Naive thymus-derived CD4-positive, alpha-beta T cell (primary cell): ENCODE data around the gene TNS3. TPM values are rescaled to one million over a fixed set of nuclear protein-coding genes. Genes with fewer than 3 reads are reported as not detected.

Experiments used
- ATAC-seq: fragments of 150-1000 bp; cut with Tn5 transposase; 2 replicates; pipeline ENCODE4 v1.10.0; 2021; ENCODE audit warnings: mild to moderate bottlenecking, moderate library complexity
- CTCF ChIA-PET: fragments of 350-600 bp; sonication (Branson Sonifier 250); formaldehyde crosslinking; loops from one replicate; lab custom pipeline; 2021; ENCODE audit warnings: antibody characterized with exemption; lab: Charles Lee
- POLR2A ChIA-PET: fragments of 350-600 bp; sonication (Branson Sonifier 250); formaldehyde crosslinking; loops from one replicate; lab custom pipeline; 2021; ENCODE audit warnings: antibody characterized with exemption, inconsistent platforms; lab: Charles Lee
- DNase-seq, 9 donors: peaks; one replicate each; pipeline versions ENCODE4 v3.0.0 to v3.0.0-alpha.2; 2020 to 2022; ENCODE audit warnings: mixed read lengths in 1 of 9
- H3K27ac ChIP-seq: one replicate; pipeline ENCODE4 v1.7.0; 2013; ENCODE audit warnings: mild to moderate bottlenecking, low read depth, low read length, moderate library complexity
- H3K27me3 ChIP-seq, 2 donors: one replicate each; pipeline ENCODE4 v1.7.0; 2013; ENCODE audit warnings: low read length in 2 of 2, mild to moderate bottlenecking in 2 of 2, moderate library complexity in 2 of 2; ENCODE audit not compliant: control insufficient read depth in 2 of 2, insufficient read depth in 2 of 2
- H3K36me3 ChIP-seq, 3 experiments: 1 replicate in 2 of 3; 2 replicates in 1 of 3; pipeline ENCODE4 v1.7.0; 2013; ENCODE audit warnings: low read length in 3 of 3, mild to moderate bottlenecking in 3 of 3, moderate library complexity in 1 of 3; ENCODE audit not compliant: insufficient read depth in 3 of 3, control insufficient read depth in 2 of 3
- H3K4me1 ChIP-seq, 2 donors: one replicate each; pipeline ENCODE4 v1.7.0; 2013; ENCODE audit warnings: low read length in 2 of 2, mild to moderate bottlenecking in 2 of 2, moderate library complexity in 1 of 2; ENCODE audit not compliant: control insufficient read depth in 2 of 2, insufficient read depth in 2 of 2
- H3K4me3 ChIP-seq: 2 replicates; pipeline ENCODE4 v1.7.0; 2013; ENCODE audit warnings: mild to moderate bottlenecking, low read length
- H3K9me3 ChIP-seq, 3 experiments: 1 replicate in 2 of 3; 2 replicates in 1 of 3; pipeline ENCODE4 v1.7.0; 2013; ENCODE audit warnings: low read length in 3 of 3; ENCODE audit not compliant: control insufficient read depth in 2 of 3
- H3K27ac Mint-ChIP-seq, 9 donors: one replicate each; pipeline ENCODE4 v1.8.0; 2020 to 2022; ENCODE audit warnings: mixed read lengths in 9 of 9, mild to moderate bottlenecking in 8 of 9, moderate library complexity in 5 of 9, inconsistent platforms in 2 of 9
- H3K27me3 Mint-ChIP-seq, 5 donors: one replicate each; pipeline ENCODE4 v1.8.0; 2021 to 2022; ENCODE audit warnings: mixed read lengths in 5 of 5, mild to moderate bottlenecking in 1 of 5
- H3K36me3 Mint-ChIP-seq, 5 donors: one replicate each; pipeline ENCODE4 v1.8.0; 2020 to 2022; ENCODE audit warnings: mixed read lengths in 5 of 5, mild to moderate bottlenecking in 3 of 5, inconsistent platforms in 1 of 5
- H3K4me1 Mint-ChIP-seq, 7 donors: one replicate each; pipeline ENCODE4 v1.8.0; 2020 to 2022; ENCODE audit warnings: mixed read lengths in 7 of 7, mild to moderate bottlenecking in 3 of 7, inconsistent platforms in 1 of 7
- H3K4me3 Mint-ChIP-seq, 10 donors: one replicate each; pipeline ENCODE4 v1.8.0; 2020 to 2022; ENCODE audit warnings: mild to moderate bottlenecking in 10 of 10, mixed read lengths in 10 of 10, moderate library complexity in 6 of 10, inconsistent platforms in 2 of 10
- H3K9me3 Mint-ChIP-seq, 11 donors: one replicate each; pipeline ENCODE4 v1.8.0; 2020 to 2022; ENCODE audit warnings: mixed read lengths in 11 of 11, mild to moderate bottlenecking in 4 of 11, inconsistent platforms in 1 of 11, moderate library complexity in 1 of 11
- intact Hi-C, 2 donors: fragments of 100-400 bp; cut with micrococcal nuclease; formaldehyde crosslinking; loops; one replicate each; pipeline ENCODE4 v1.15.1; 2023
- polyA plus RNA-seq, 2 donors: library from polyadenylated mRNA; unstranded; fragments of 300-500 nt; fragmentation: Illumina TruSeq; gene quantifications; one replicate each; pipeline ENCODE4 v1.2.3, GENCODE V29; 2021
- total RNA-seq, 6 experiments: library from RNA in 5 of 6; stranded (reverse) in 5 of 6; gene quantifications; 1 replicate in 5 of 6; 2 replicates in 1 of 6; pipeline ENCODE4 v1.2.3 and lab custom pipeline; 2021 to 2026

Gene TNS3
- total and polyA plus RNA-seq, 7 experiments from 2014 or later, result 0.85 to 38.3 (median 2.6) TPM; not detected in 2

GRCh38 chr7:47507522-47507921 lies 74.4 kb downstream of the TNS3 start:
- H3K4me1 Mint-ChIP-seq, result no peaks in the 10 kb centered on the region
- no peak overlapping the region for H3K4me3 ChIP-seq
- H3K9me3 ChIP-seq, result no peaks in the 10 kb centered on the region
- no peaks in the 10 kb centered on the region for H3K36me3 Mint-ChIP-seq
- H3K4me3 Mint-ChIP-seq, result no peak overlapping the region
- no peaks in the 10 kb centered on the region for H3K36me3 ChIP-seq
- DNase-seq (no peak), ATAC-seq (no peak)
- H3K27me3 Mint-ChIP-seq, result no peaks in the 10 kb centered on the region
- H3K4me1 ChIP-seq, result no peaks in the 10 kb centered on the region
- intact Hi-C loops, result no loop called here
- no peaks in the 10 kb centered on the region for H3K27me3 ChIP-seq
- ChIA-PET CTCF (no interaction called here), POLR2A (no interaction called here)
- no peak overlapping the region for H3K27ac Mint-ChIP-seq
- H3K9me3 Mint-ChIP-seq, result no peaks in the 10 kb centered on the region
- no peak overlapping the region for H3K27ac ChIP-seq

- Histone ChIP-seq H3K36me3 (no peaks in the 10 kb centered on the region), H3K27ac (no peak overlapping the region), H3K27me3 (no peaks in the 10 kb centered on the region), H3K4me3 (no peak overlapping the region), H3K4me1 (no peaks in the 10 kb centered on the region), H3K9me3 (no peaks in the 10 kb centered on the region)
- Mint-ChIP-seq H3K4me1 (no peaks in the 10 kb centered on the region), H3K9me3 (no peaks in the 10 kb centered on the region), H3K27me3 (no peaks in the 10 kb centered on the region), H3K27ac (no peak overlapping the region), H3K4me3 (no peak overlapping the region), H3K36me3 (no peaks in the 10 kb centered on the region)
- ChIA-PET POLR2A (no interaction called here), CTCF (interaction anchor here (0.7 kb wide), 1 partner anchor 10 kb away, joined by 4 read pairs; no protein-coding TSS in a partner anchor)
- ATAC-seq (no peak), DNase-seq (no peak)
- intact Hi-C loops, result no loop called here
Measured at GRCh38 chr7:47506382-47507339, 75.2 kb downstream of the TNS3 start.

GRCh38 chr7:47505312-47506007 lies 76.5 kb downstream of the TNS3 start:
- no peaks in the 10 kb centered on the region for H3K9me3 Mint-ChIP-seq
- intact Hi-C loops, result no loop called here

GRCh38 chr7:47504551-47505311 lies 77.2 kb downstream of the TNS3 start:
- ChIA-PET CTCF (no interaction called here), POLR2A (no interaction called here)
- H3K27me3 Mint-ChIP-seq, result no peaks in the 10 kb centered on the region
- DNase-seq (no peak), ATAC-seq (no peak)
- Histone ChIP-seq H3K4me1 (no peaks in the 10 kb centered on the region), H3K9me3 (no peaks in the 10 kb centered on the region), H3K36me3 (no peaks in the 10 kb centered on the region), H3K4me3 (no peak overlapping the region), H3K27ac (no peak overlapping the region), H3K27me3 (no peaks in the 10 kb centered on the region)
- intact Hi-C loops, result no loop called here
- no peak overlapping the region for H3K4me3 Mint-ChIP-seq
- H3K9me3 Mint-ChIP-seq, result no peaks in the 10 kb centered on the region
- H3K27ac Mint-ChIP-seq, result no peak overlapping the region
- H3K4me1 Mint-ChIP-seq, result no peaks in the 10 kb centered on the region
- H3K36me3 Mint-ChIP-seq, result no peaks in the 10 kb centered on the region

More at GRCh38 chr7:47505312-47506007, 76.5 kb downstream of the TNS3 start:
- no peaks in the 10 kb centered on the region for H3K4me1 Mint-ChIP-seq
- Histone ChIP-seq H3K27ac (no peak overlapping the region), H3K36me3 (no peaks in the 10 kb centered on the region), H3K9me3 (no peaks in the 10 kb centered on the region), H3K4me1 (no peaks in the 10 kb centered on the region), H3K4me3 (no peak overlapping the region), H3K27me3 (no peaks in the 10 kb centered on the region)
- DNase-seq (no peak), ATAC-seq (no peak)
- H3K4me3 Mint-ChIP-seq, result no peak overlapping the region
- H3K36me3 Mint-ChIP-seq, result no peaks in the 10 kb centered on the region
- ChIA-PET CTCF (no interaction called here), POLR2A (no interaction called here)
- H3K27ac Mint-ChIP-seq, result no peak overlapping the region
- no peaks in the 10 kb centered on the region for H3K27me3 Mint-ChIP-seq

- H3K36me3 Mint-ChIP-seq, result no peaks in the 10 kb centered on the region
- CTCF ChIA-PET, result no interaction called here
- no peak overlapping the region for H3K27ac Mint-ChIP-seq
Measured at GRCh38 chr7:47503281-47503680, 78.6 kb downstream of the TNS3 start.

GRCh38 chr7:47502240-47502877 lies 79.6 kb downstream of the TNS3 start:
- no peaks in the 10 kb centered on the region for H3K4me1 ChIP-seq

More at GRCh38 chr7:47503281-47503680, 78.6 kb downstream of the TNS3 start:
- no peak overlapping the region for H3K4me3 ChIP-seq
- ATAC-seq (no peak), DNase-seq (no peak)
- no peaks in the 10 kb centered on the region for H3K36me3 ChIP-seq
- Mint-ChIP-seq H3K27me3 (no peaks in the 10 kb centered on the region), H3K4me3 (no peak overlapping the region), H3K4me1 (no peaks in the 10 kb centered on the region), H3K9me3 (no peaks in the 10 kb centered on the region)
- no peaks in the 10 kb centered on the region for H3K4me1 ChIP-seq
- H3K9me3 ChIP-seq, result no peaks in the 10 kb centered on the region
- no peak overlapping the region for H3K27ac ChIP-seq
- intact Hi-C loops, result no loop called here
- POLR2A ChIA-PET, result no interaction called here
- no peaks in the 10 kb centered on the region for H3K27me3 ChIP-seq

More at GRCh38 chr7:47502240-47502877, 79.6 kb downstream of the TNS3 start:
- no peaks in the 10 kb centered on the region for H3K27me3 Mint-ChIP-seq
- Histone ChIP-seq H3K27me3 (no peaks in the 10 kb centered on the region), H3K9me3 (no peaks in the 10 kb centered on the region), H3K36me3 (no peaks in the 10 kb centered on the region), H3K27ac (no peak overlapping the region), H3K4me3 (no peak overlapping the region)
- H3K4me3 Mint-ChIP-seq, result no peak overlapping the region
- intact Hi-C loops, result no loop called here
- no peaks in the 10 kb centered on the region for H3K9me3 Mint-ChIP-seq
- no peak overlapping the region for H3K27ac Mint-ChIP-seq
- DNase-seq (no peak), ATAC-seq (no peak)
- POLR2A ChIA-PET, result no interaction called here
- CTCF ChIA-PET, result no interaction called here
- H3K36me3 Mint-ChIP-seq, result no peaks in the 10 kb centered on the region
- peaks cover 0 to 6% (median 0%) of the 10 kb centered on the region in 7 donors for H3K4me1 Mint-ChIP-seq
